ENCODE results near the gene KLHL14.
"Not testable (repeated sequence)": the region's sequence is repeated elsewhere in the genome, so short reads cannot be mapped to it uniquely, and the experiment has no call there.

Gene KLHL14

DNA sequence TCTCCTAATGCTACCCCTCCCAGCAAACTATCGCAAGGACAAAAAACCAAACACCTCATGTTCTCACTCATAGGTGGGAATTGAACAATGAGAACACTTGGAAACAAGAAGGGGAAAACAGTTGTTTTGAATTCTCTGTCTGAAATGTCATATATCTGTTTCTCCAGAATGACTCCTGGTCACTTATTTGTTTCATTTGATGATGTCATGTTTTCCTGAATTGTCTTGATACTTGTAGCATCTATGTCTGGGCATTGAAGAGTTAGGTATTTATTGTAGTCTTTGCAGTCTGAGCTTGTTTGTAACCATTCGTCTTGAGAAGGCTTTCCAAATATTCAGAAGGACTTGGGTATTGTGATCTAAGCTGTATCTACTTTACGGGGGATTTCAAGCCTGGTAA lies 118.3 kb downstream of the KLHL14 start:
- H3K27me3 ChIP-seq (ENCODE audit: control insufficient read depth, insufficient read depth, low read length): not testable (repeated sequence)

DNA sequence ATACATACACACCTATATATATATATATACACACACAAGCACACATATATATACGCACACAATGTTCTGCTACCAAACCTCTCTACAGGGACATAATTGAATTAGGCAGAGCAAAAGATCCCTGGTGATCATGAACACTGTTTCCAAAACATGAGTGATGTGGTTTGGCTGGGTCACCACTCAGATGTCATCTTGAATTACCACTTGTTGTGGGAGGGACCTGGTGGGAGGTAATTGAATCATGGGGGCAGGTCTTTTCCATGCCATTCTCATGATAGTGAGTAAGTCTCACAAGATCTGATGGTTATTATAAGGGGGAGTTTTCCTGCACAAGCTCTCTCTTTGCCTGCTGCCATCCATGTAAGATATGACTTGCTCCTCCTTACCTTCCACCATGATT lies 135.2 kb downstream of the KLHL14 start:
- H3K4me1 ChIP-seq (ENCODE audit: control insufficient read depth, insufficient read depth, low read length); H3K9me3 ChIP-seq (ENCODE audit: control insufficient read depth, insufficient read depth, low read length); H3K27ac ChIP-seq (ENCODE audit: low read length); H3K36me3 ChIP-seq (ENCODE audit: control insufficient read depth, insufficient read depth, low read length); H3K4me3 ChIP-seq (ENCODE audit: low read length); DNase-seq (ENCODE audit: low read depth, low spot score); H3K27me3 ChIP-seq (ENCODE audit: control insufficient read depth, insufficient read depth, low read length): not testable (repeated sequence)
- WGBS (ENCODE audit: insufficient coverage, insufficient read length): no CpG with 5 or more reads among the region's 1 CpG

More for the DNA sequence above, 118.3 kb downstream of the KLHL14 start:
- H3K27ac ChIP-seq (ENCODE audit: low read length); H3K9me3 ChIP-seq (ENCODE audit: control insufficient read depth, insufficient read depth, low read length); H3K36me3 ChIP-seq (ENCODE audit: control insufficient read depth, insufficient read depth, low read length); H3K4me3 ChIP-seq (ENCODE audit: low read length); H3K4me1 ChIP-seq (ENCODE audit: control insufficient read depth, insufficient read depth, low read length); DNase-seq (ENCODE audit: low read depth, low spot score): not testable (repeated sequence)
- no CpG with 5 or more reads among the region's 3 CpGs for WGBS (ENCODE audit: insufficient coverage, insufficient read length)

DNA sequence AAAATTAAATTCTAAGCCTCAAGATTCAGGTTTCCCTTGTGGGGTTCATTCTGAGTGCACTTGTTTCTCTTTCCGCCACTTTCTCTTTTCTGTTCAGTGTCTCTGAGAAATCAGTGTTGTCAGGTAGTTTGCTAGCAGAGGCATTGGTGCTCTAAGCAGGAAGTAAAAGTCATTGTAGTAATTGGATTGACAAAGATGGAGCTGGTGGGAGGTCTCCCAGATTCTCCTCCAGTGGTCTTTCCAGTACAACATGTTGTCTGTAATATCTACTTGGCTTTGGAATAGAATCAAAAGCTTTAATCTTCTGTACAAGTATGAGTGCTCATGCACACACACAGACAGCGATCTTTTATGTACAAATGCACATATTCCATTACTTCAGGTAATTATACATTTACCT lies 135.6 kb downstream of the KLHL14 start:
- no peak overlapping the region for H3K4me3 ChIP-seq (ENCODE audit: low read length)
- no peaks in the 10 kb centered on the region for H3K36me3 ChIP-seq (ENCODE audit: control insufficient read depth, insufficient read depth, low read length)
- H3K4me1 ChIP-seq (ENCODE audit: control insufficient read depth, insufficient read depth, low read length): no peaks in the 10 kb centered on the region
- H3K27me3 ChIP-seq (ENCODE audit: control insufficient read depth, insufficient read depth, low read length): no peaks in the 10 kb centered on the region
- DNase-seq (ENCODE audit: low read depth, low spot score): no peak
- H3K27ac ChIP-seq (ENCODE audit: low read length): no peak overlapping the region
- H3K9me3 ChIP-seq (ENCODE audit: control insufficient read depth, insufficient read depth, low read length): no peaks in the 10 kb centered on the region
- no CpG with 5 or more reads among the region's 2 CpGs for WGBS (ENCODE audit: insufficient coverage, insufficient read length)

DNA sequence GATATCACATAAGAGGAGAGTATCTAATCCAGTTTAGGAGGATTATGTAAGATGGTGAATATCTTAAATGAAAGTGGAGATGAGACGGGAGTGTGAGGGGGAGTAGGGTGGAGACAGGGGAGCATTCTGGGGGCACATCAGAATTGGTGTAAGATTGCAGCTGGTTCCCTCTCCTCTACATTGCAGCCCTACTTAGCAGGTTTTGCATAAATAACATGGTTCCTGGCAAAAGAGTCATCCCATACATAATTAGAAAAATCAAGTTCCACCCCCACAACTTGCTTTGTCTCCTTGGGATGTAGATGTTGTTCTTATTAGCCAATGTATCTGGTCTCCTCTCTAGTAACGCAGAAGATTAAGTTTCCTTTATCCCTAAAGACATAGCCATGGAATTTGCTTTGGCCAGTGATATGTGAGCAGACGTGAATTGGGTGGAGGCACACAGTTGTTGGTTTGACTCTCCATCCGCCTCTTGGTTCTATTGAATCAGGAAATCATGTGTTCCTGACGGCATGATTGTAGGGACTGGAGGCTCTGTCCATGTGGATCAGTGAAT lies 137.9 kb downstream of the KLHL14 start:
- no peak for DNase-seq (ENCODE audit: low read depth, low spot score)
- Histone ChIP-seq H3K4me1 (ENCODE audit: control insufficient read depth, insufficient read depth, low read length) (no peaks in the 10 kb centered on the region), H3K9me3 (ENCODE audit: control insufficient read depth, insufficient read depth, low read length) (no peaks in the 10 kb centered on the region), H3K36me3 (ENCODE audit: control insufficient read depth, insufficient read depth, low read length) (no peaks in the 10 kb centered on the region), H3K27ac (ENCODE audit: low read length) (no peak overlapping the region), H3K4me3 (ENCODE audit: low read length) (no peak overlapping the region), H3K27me3 (ENCODE audit: control insufficient read depth, insufficient read depth, low read length) (no peaks in the 10 kb centered on the region)
- 100% methylated on average over 1 of the region's 5 CpGs for WGBS (ENCODE audit: insufficient coverage, insufficient read length)

DNA sequence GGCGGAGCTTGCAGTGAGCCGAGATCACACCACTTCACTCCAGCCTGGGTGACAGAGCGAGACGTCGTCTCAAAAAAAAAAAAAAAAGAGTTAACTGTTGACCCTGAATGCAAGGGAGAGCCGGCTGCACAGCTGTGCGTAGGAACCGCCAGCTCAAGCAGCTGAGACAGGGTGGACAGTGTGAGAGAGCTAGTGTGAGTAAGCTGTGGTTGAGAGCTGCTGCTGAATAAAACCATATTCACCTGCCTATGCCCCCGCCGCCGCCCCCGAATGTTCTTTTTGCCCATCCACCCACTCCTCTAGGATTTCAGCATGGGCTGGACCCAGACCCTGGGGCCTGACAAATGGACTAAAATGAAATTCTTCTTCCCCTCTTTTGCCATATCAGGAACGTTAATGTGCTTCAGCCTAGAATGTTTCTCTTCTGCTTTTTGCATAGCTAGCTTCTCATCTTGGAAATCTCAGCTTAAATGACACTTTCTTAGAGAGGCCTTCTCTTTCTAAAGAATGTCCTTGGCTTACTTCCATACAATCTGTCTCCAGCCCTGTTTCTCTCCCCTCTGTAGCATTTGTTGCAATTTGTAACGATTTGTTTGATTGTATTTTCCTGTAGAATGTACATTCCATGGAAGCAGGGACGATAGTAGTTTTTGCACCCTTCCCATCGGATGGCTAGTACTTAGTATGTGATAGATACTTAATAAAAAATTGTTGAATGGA lies 142.7 kb downstream of the KLHL14 start:
- DNase-seq (ENCODE audit: low read depth, low spot score): no peak
- H3K27me3 ChIP-seq (ENCODE audit: control insufficient read depth, insufficient read depth, low read length): no peaks in the 10 kb centered on the region
- H3K4me3 ChIP-seq (ENCODE audit: low read length): no peak overlapping the region
- no CpG with 5 or more reads among the region's 16 CpGs for WGBS (ENCODE audit: insufficient coverage, insufficient read length)
- no peaks in the 10 kb centered on the region for H3K36me3 ChIP-seq (ENCODE audit: control insufficient read depth, insufficient read depth, low read length)
- H3K4me1 ChIP-seq (ENCODE audit: control insufficient read depth, insufficient read depth, low read length): no peaks in the 10 kb centered on the region
- H3K9me3 ChIP-seq (ENCODE audit: control insufficient read depth, insufficient read depth, low read length): no peaks in the 10 kb centered on the region
- no peak overlapping the region for H3K27ac ChIP-seq (ENCODE audit: low read length)

DNA sequence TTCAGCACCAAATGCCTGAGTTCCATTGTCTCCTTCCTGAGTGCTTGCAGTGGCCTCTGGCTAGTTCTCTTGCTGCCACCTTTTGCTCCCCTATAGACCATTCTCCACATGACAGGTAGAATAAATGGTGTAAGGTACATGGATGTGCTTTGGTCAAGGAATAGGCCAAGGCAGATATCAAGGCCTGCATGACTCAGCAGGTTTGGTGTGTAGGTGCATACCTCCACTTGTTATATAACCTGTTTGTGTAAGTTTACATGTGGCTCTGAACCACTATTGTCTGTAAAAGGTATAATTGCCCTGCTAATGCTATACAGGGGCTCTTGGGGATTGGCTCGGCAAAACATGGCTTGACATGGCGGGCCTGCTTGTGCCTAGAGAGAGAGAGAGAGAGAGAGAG lies 143.5 kb downstream of the KLHL14 start:
- Histone ChIP-seq H3K4me3 (ENCODE audit: low read length) (no peak overlapping the region), H3K36me3 (ENCODE audit: control insufficient read depth, insufficient read depth, low read length) (no peaks in the 10 kb centered on the region), H3K27ac (ENCODE audit: low read length) (no peak overlapping the region), H3K27me3 (ENCODE audit: control insufficient read depth, insufficient read depth, low read length) (no peaks in the 10 kb centered on the region), H3K9me3 (ENCODE audit: control insufficient read depth, insufficient read depth, low read length) (no peaks in the 10 kb centered on the region), H3K4me1 (ENCODE audit: control insufficient read depth, insufficient read depth, low read length) (no peaks in the 10 kb centered on the region)
- no CpG with 5 or more reads among the region's 2 CpGs for WGBS (ENCODE audit: insufficient coverage, insufficient read length)
- no peak for DNase-seq (ENCODE audit: low read depth, low spot score)

DNA sequence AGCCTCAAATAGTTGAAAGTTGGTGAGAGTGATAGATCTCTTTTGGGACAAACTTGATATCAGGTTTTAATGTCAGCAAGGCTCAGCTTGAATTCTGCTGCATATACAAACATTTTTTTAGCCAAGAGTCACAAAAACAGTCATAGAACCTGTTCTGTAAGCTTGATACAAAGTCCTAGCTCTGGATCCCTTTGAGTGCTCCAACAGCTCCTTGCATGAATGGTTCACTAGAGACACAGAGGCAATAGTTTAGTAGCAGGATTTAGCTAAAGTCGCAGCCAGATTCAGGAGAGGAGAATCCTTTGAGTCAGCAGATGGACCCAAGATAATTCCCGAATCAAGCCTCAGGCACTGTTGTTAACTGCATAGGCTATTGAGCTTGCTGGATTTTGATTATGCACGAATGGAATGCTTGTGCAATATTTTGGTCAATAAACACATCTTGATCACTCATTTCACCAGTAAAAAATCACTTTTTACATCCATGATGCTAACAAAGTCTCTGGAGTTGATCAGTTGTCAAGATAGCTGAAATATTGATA lies 148.6 kb downstream of the KLHL14 start:
- H3K27ac ChIP-seq (ENCODE audit: low read length): no peak overlapping the region
- H3K4me1 ChIP-seq (ENCODE audit: control insufficient read depth, insufficient read depth, low read length): no peaks in the 10 kb centered on the region
- no peaks in the 10 kb centered on the region for H3K9me3 ChIP-seq (ENCODE audit: control insufficient read depth, insufficient read depth, low read length)
- no CpG with 5 or more reads among the region's 3 CpGs for WGBS (ENCODE audit: insufficient coverage, insufficient read length)
- DNase-seq (ENCODE audit: low read depth, low spot score): no peak
- no peak overlapping the region for H3K4me3 ChIP-seq (ENCODE audit: low read length)
- no peaks in the 10 kb centered on the region for H3K27me3 ChIP-seq (ENCODE audit: control insufficient read depth, insufficient read depth, low read length)
- no peaks in the 10 kb centered on the region for H3K36me3 ChIP-seq (ENCODE audit: control insufficient read depth, insufficient read depth, low read length)

DNA sequence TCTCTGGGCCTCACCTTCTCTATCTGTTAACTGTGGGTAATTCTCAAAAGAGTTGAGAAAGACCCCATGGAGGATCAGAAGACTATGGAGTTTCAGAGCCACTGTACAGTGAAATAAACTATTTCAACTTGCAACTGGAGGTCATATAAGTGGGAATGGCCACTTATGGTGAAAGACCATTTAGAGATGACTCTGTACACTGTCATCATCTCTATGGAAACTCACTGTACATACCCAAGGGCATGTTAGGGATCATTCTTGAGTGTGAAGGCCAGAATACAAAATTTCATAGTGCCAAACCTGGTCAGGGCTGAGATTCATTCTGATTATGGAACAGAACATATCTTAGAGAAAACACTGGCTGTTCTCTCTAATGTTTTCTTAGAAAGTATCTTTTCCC lies 149.3 kb downstream of the KLHL14 start:
- Histone ChIP-seq H3K4me3 (ENCODE audit: low read length) (no peak overlapping the region), H3K36me3 (ENCODE audit: control insufficient read depth, insufficient read depth, low read length) (no peaks in the 10 kb centered on the region), H3K9me3 (ENCODE audit: control insufficient read depth, insufficient read depth, low read length) (no peaks in the 10 kb centered on the region), H3K27me3 (ENCODE audit: control insufficient read depth, insufficient read depth, low read length) (no peaks in the 10 kb centered on the region), H3K4me1 (ENCODE audit: control insufficient read depth, insufficient read depth, low read length) (peaks cover 2% of the 10 kb centered on the region; the same call in 1 of the 2 replicates), H3K27ac (ENCODE audit: low read length) (no peak overlapping the region)
- no peak for DNase-seq (ENCODE audit: low read depth, low spot score)

Measured in iPS DF 6.9 (cell line).